ENCODE data around the gene VWA5A. TPM values are rescaled to one million over a fixed set of nuclear protein-coding genes. Genes with fewer than 3 reads are reported as not detected.

VWA5A gene
- total and polyA plus RNA-seq, 9 of the 15 experiments (the other 6 are each of a cell fraction or from before 2014, with no cell fraction given): 4.6 to 19.7 (median 6.9) TPM

GRCh38 chr11:124195189-124195734 is 80.0 kb downstream of the VWA5A start (continued):
- peak; percentile 77 to 85 (median 82) for TF ChIP-seq CTCF (IDR thresholded peaks at IDR 0.05 in 2 of 3, conservative IDR thresholded peaks at IDR 0.05 in 1 of 3; ENCODE audit: insufficient read depth in 2 of 3, low read depth in 1 of 3, low read length in 3 of 3)
- peak; percentile 57; the same call in 1 of the 2 replicates for TF ChIP-seq HDAC2 (IDR thresholded peaks at IDR 0.05)
- TF ChIP-seq CHD2 (IDR thresholded peaks at IDR 0.05; ENCODE audit: low read depth, low read length): no peak
- TF ChIP-seq DMBX1 (CRISPR knock-in tag; IDR thresholded peaks at IDR 0.05; ENCODE audit: borderline replicate concordance): no peak
- TF ChIP-seq ATF6 (CRISPR knock-in tag; IDR thresholded peaks at IDR 0.05): 0 out of 2 replicates have a peak, but pooled peaks have one; percentile 22
- TF ChIP-seq NRF1 (conservative IDR thresholded peaks at IDR 0.05 in 1 of 2, IDR thresholded peaks at IDR 0.05 in 1 of 2): no peak
- TF ChIP-seq HDAC3 (IDR thresholded peaks at IDR 0.05; ENCODE audit: borderline replicate concordance, partially characterized antibody): no peak
- TF ChIP-seq FOXP4 (CRISPR knock-in tag; IDR thresholded peaks at IDR 0.05; ENCODE audit: borderline replicate concordance): no peak
- TF ChIP-seq FOSL1 (tag; conservative IDR thresholded peaks at IDR 0.05): no peak
- TF ChIP-seq YBX1 (IDR thresholded peaks at IDR 0.05): no peak
- peak in 1 of 2 experiments; percentile 33; a peak in 1 of 4 replicates for TF ChIP-seq RCOR1 (IDR thresholded peaks at IDR 0.05; ENCODE audit: borderline replicate concordance in 1 of 2, low read depth in 2 of 2, low read length in 2 of 2)
- no peak for TF ChIP-seq CCAR2 (IDR thresholded peaks at IDR 0.05; ENCODE audit: low read depth, low read length)
- TF ChIP-seq ZBTB33 (CRISPR knock-in tag; IDR thresholded peaks at IDR 0.05): no peak
- TF ChIP-seq RBM39 (optimal IDR thresholded peaks at IDR 0.05; ENCODE audit: low read depth, low read length): no peak
- TF ChIP-seq TFAP4 (CRISPR knock-in tag; IDR thresholded peaks at IDR 0.05; ENCODE audit: borderline replicate concordance): no peak
- no peak for TF ChIP-seq ELK1 (CRISPR knock-in tag; IDR thresholded peaks at IDR 0.05)

All from K562 (cell line).